Smooth muscle cell (in vitro differentiated cells): Measurements from ENCODE around the gene CTXN3. TPM values are rescaled to one million over a fixed set of nuclear protein-coding genes. Genes with fewer than 3 reads are reported as not detected.

Experiments used
- DNase-seq: peaks from one replicate; lab custom pipeline; 2025; ENCODE audit not compliant: unreplicated experiment; lab: John Stamatoyannopoulos, UW
- H2AFZ ChIP-seq: fragments of 200-600 bp; sonication (generic); 2 replicates; pipeline ENCODE4 v1.6.0; 2016; ENCODE audit warnings: antibody characterized with exemption, low read depth, mild to moderate bottlenecking
- H3F3A ChIP-seq: fragments of 200-600 bp; sonication (generic); 2 replicates; pipeline ENCODE4 v1.6.0; 2017; ENCODE audit warnings: antibody characterized with exemption, low read depth
- H3K27ac ChIP-seq: fragments of 200-600 bp; sonication (generic); 2 replicates; pipeline ENCODE4 v1.5.1; 2016; ENCODE audit warnings: low read depth, mild to moderate bottlenecking
- H3K27me3 ChIP-seq: fragments of 200-600 bp; sonication (generic); 2 replicates; pipeline ENCODE4 v1.6.1; 2016; ENCODE audit warnings: low read depth, mild to moderate bottlenecking
- H3K36me3 ChIP-seq: fragments of 200-600 bp; sonication (generic); 2 replicates; pipeline ENCODE4 v1.5.1; 2016; ENCODE audit warnings: low read depth
- H3K4me1 ChIP-seq: fragments of 200-600 bp; sonication (generic); 2 replicates; pipeline ENCODE4 v1.5.1; 2016; ENCODE audit warnings: low read depth
- H3K4me2 ChIP-seq: fragments of 200-600 bp; sonication (generic); 2 replicates; pipeline ENCODE4 v1.6.0; 2016; ENCODE audit warnings: mild to moderate bottlenecking
- H3K4me3 ChIP-seq: fragments of 200-600 bp; sonication (generic); 2 replicates; pipeline ENCODE4 v1.5.1; 2016; ENCODE audit warnings: mild to moderate bottlenecking
- H3K79me2 ChIP-seq: fragments of 200-600 bp; sonication (generic); 2 replicates; pipeline ENCODE4 v1.6.0; 2016; ENCODE audit warnings: low read depth, mild to moderate bottlenecking
- H3K9ac ChIP-seq: fragments of 200-600 bp; sonication (generic); 2 replicates; pipeline ENCODE4 v1.6.0; 2016; ENCODE audit warnings: low read depth
- H3K9me3 ChIP-seq: fragments of 200-600 bp; sonication (generic); replicated peaks from 2 replicates; pipeline ENCODE4 v1.5.1; 2016; ENCODE audit warnings: low read depth
- H4K20me1 ChIP-seq: fragments of 200-600 bp; sonication (generic); 2 replicates; pipeline ENCODE4 v1.6.0; 2016; ENCODE audit warnings: low read depth
- WGBS: methylation state at CpG from one replicate; pipeline ENCODE4 v1.1.7; 2016; ENCODE audit warnings: low lambda C conversion rate; 5-methylcytosine and 5-hydroxymethylcytosine counted together
- polyA plus RNA-seq: library from polyadenylated mRNA; unstranded; fragments of >200 nt; fragmentation: Nextera tagmentation; extraction: Ambion mirVana; gene quantifications from 2 replicates; pipeline ENCODE4 v1.2.1, GENCODE V29; 2016
- total RNA-seq: library from RNA; depleted of rRNA; stranded (reverse); fragments of >200 nt; gene quantifications from 2 replicates; pipeline ENCODE4 v1.2.3, GENCODE V29; 2014
- TF ChIP-seq, protein P1 (sequence below): fragments of 200-600 bp; sonication (generic); IDR thresholded peaks from 2 replicates; pipeline ENCODE4 v1.5.1; 2017; ENCODE audit warnings: borderline replicate concordance, mild to moderate bottlenecking, antibody characterized with exemption; ENCODE audit not compliant: insufficient read depth, poor library complexity, severe bottlenecking

CTXN3 gene
- total and polyA plus RNA-seq, 2 experiments from 2014 or later, result not detected

DNA sequence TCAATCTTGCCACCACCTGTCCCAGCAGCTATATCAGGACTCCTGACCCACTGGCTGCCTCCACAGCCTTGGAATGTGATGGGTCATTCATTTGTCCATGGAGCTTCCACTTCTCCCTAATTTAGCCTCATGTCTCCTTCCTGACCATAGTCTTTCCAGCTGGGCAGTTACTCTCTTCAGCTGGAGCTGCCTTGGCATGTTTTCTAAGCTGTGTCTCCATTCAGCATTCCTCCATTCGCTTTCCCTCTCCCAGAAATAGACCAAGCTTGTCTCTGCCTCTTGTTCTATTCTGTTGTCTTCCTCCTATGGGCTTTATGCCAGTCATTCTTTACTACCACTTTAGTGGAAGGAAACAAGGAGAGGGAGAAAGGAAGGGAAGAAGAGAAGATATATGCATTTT, 5.3 kb upstream of the CTXN3 start:
- Histone ChIP-seq H3F3A (no peaks in the 10 kb centered on the region), H3K27ac (no peak overlapping the region), H3K4me3 (no peak overlapping the region), H2AFZ (no peak overlapping the region), H3K36me3 (no peaks in the 10 kb centered on the region), H3K4me1 (no peaks in the 10 kb centered on the region), H3K79me2 (no peaks in the 10 kb centered on the region), H3K9ac (no peak overlapping the region), H3K9me3 (no peaks in the 10 kb centered on the region), H3K27me3 (no peaks in the 10 kb centered on the region), H3K4me2 (no peak overlapping the region), H4K20me1 (no peaks in the 10 kb centered on the region)
- no peak for DNase-seq
- TF ChIP-seq, protein P1, sequence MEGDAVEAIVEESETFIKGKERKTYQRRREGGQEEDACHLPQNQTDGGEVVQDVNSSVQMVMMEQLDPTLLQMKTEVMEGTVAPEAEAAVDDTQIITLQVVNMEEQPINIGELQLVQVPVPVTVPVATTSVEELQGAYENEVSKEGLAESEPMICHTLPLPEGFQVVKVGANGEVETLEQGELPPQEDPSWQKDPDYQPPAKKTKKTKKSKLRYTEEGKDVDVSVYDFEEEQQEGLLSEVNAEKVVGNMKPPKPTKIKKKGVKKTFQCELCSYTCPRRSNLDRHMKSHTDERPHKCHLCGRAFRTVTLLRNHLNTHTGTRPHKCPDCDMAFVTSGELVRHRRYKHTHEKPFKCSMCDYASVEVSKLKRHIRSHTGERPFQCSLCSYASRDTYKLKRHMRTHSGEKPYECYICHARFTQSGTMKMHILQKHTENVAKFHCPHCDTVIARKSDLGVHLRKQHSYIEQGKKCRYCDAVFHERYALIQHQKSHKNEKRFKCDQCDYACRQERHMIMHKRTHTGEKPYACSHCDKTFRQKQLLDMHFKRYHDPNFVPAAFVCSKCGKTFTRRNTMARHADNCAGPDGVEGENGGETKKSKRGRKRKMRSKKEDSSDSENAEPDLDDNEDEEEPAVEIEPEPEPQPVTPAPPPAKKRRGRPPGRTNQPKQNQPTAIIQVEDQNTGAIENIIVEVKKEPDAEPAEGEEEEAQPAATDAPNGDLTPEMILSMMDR, result no peak
- 96% methylated on average over 1 of the region's 1 CpG for WGBS

DNA sequence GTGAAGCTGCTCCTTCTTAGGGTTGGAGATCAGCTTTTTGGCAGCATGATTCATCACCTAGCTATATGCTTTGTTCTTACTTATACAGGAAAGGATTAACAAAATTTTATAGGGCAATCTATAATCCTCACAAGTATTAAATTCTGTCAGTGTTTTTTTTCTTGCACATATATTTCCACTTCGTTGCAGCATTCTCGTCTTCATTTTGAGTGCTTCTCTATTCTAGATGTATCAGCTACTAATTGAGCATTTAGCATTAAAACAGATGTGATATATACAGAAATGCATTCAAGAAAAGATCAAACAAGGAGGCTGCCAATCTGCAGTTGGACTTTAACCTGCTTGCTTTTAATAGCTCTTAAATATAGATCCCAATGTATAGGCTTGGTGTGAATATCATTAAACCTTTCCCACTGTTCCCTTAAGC, 3.6 kb upstream of the CTXN3 start:
- TF ChIP-seq, protein P1, result no peak
- no peaks in the 10 kb centered on the region for H3F3A ChIP-seq
- no peaks in the 10 kb centered on the region for H4K20me1 ChIP-seq
- no peaks in the 10 kb centered on the region for H3K79me2 ChIP-seq
- 84% methylated on average over 2 of the region's 2 CpGs for WGBS
- no peak overlapping the region for H3K9ac ChIP-seq
- H2AFZ ChIP-seq, result no peak overlapping the region
- no peaks in the 10 kb centered on the region for H3K36me3 ChIP-seq
- no peak overlapping the region for H3K27ac ChIP-seq
- no peak for DNase-seq
- H3K9me3 ChIP-seq, result no peaks in the 10 kb centered on the region
- H3K4me3 ChIP-seq, result no peak overlapping the region
- peaks cover 12% of the 10 kb centered on the region for H3K4me1 ChIP-seq
- H3K27me3 ChIP-seq, result no peaks in the 10 kb centered on the region
- no peak overlapping the region for H3K4me2 ChIP-seq

DNA sequence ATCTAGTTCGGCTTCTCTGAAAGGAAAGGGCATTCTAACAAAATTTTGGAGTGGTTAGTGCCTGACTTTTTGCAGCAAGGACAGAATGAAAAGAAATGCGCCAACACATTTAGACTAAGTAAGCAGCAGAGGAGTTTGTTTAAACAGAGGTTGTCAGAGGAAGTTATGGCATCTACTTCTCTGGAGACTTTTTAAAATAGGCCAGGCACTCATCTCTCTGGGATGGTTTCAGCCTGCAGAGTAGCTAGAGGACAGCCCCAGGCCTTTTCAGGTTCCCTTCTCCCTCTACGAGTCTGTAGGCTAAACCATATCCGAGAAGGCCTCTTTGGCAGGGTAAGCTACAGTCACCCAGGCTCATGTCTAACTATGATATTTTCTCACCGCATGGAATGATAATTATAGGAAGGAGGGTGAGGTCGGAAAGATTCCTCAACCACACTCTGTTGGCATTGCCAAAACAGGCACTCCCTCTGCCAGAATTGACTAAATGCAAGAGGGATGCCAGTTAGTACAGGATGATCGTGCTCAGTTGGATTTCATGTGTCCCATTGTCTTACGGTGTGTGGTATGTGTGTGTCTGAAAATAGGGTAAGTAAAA, 1.4 kb upstream of the CTXN3 start:
- Histone ChIP-seq H3K79me2 (no peaks in the 10 kb centered on the region), H3F3A (peaks cover 6% of the 10 kb centered on the region), H2AFZ (no peak overlapping the region), H3K27me3 (no peaks in the 10 kb centered on the region), H3K9ac (no peak overlapping the region), H3K4me1 (peaks cover 22% of the 10 kb centered on the region), H3K36me3 (no peaks in the 10 kb centered on the region), H3K4me3 (no peak overlapping the region), H3K27ac (no peak overlapping the region), H4K20me1 (no peaks in the 10 kb centered on the region), H3K9me3 (no peaks in the 10 kb centered on the region), H3K4me2 (no peak overlapping the region)
- 92% methylated on average over 8 of the region's 8 CpGs for WGBS
- no peak for DNase-seq
- TF ChIP-seq, protein P1, result no peak

DNA sequence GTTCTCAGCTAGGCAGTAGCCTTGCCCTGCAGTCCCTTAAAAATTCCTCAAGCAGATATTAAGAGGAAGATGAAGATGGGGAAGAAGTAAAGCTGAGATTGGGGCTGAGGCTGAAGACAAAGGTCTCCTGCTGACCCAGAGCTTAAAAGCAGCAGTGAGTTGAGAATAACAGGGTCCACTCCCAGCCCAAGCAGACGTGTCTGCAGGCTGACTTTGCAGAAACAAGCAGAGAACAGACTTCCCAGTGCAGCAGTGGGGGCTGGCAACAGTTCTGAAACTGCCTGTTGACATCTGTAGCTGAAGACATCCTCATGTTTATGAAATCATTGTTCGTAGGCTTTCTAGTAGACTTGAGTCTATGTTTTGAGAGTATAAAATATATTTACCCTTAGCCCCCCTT, 1.1 kb downstream of the CTXN3 start:
- H2AFZ ChIP-seq, result no peak overlapping the region
- DNase-seq, result no peak

More for the DNA sequence above, 1.1 kb downstream of the CTXN3 start:
- WGBS, result 11% methylated on average over 2 of the region's 2 CpGs
- no peaks in the 10 kb centered on the region for H3K27me3 ChIP-seq
- H4K20me1 ChIP-seq, result no peaks in the 10 kb centered on the region
- H3K27ac ChIP-seq, result peak overlapping the region; percentile 66
- no peaks in the 10 kb centered on the region for H3K79me2 ChIP-seq
- TF ChIP-seq, protein P1, result no peak
- no peaks in the 10 kb centered on the region for H3K9me3 ChIP-seq
- peak overlapping the region; percentile 27 for H3K9ac ChIP-seq
- peaks cover 26% of the 10 kb centered on the region for H3K4me1 ChIP-seq
- peaks cover 6% of the 10 kb centered on the region for H3F3A ChIP-seq
- H3K36me3 ChIP-seq, result no peaks in the 10 kb centered on the region
- H3K4me2 ChIP-seq, result peak overlapping the region; percentile 73
- no peak overlapping the region for H3K4me3 ChIP-seq
